ENCODE measurements around the gene C9orf152. TPM values are rescaled to one million over a fixed set of nuclear protein-coding genes. Genes with fewer than 3 reads are reported as not detected.

Gene C9orf152
- total RNA-seq, 1 donor = not detected

- H3K4me3 ChIP-seq (ENCODE audit: low read depth, low read length) = no peak overlapping the region
- TF ChIP-seq, protein P1, sequence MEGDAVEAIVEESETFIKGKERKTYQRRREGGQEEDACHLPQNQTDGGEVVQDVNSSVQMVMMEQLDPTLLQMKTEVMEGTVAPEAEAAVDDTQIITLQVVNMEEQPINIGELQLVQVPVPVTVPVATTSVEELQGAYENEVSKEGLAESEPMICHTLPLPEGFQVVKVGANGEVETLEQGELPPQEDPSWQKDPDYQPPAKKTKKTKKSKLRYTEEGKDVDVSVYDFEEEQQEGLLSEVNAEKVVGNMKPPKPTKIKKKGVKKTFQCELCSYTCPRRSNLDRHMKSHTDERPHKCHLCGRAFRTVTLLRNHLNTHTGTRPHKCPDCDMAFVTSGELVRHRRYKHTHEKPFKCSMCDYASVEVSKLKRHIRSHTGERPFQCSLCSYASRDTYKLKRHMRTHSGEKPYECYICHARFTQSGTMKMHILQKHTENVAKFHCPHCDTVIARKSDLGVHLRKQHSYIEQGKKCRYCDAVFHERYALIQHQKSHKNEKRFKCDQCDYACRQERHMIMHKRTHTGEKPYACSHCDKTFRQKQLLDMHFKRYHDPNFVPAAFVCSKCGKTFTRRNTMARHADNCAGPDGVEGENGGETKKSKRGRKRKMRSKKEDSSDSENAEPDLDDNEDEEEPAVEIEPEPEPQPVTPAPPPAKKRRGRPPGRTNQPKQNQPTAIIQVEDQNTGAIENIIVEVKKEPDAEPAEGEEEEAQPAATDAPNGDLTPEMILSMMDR (IDR thresholded peaks at IDR 0.05; ENCODE audit: insufficient read depth, low read depth, low read length) = no peak
- DNase-seq (ENCODE audit: low read depth) = no peak
Measured at GRCh38 chr9:110241858-110242321, 33.9 kb upstream of the C9orf152 start.

DNA sequence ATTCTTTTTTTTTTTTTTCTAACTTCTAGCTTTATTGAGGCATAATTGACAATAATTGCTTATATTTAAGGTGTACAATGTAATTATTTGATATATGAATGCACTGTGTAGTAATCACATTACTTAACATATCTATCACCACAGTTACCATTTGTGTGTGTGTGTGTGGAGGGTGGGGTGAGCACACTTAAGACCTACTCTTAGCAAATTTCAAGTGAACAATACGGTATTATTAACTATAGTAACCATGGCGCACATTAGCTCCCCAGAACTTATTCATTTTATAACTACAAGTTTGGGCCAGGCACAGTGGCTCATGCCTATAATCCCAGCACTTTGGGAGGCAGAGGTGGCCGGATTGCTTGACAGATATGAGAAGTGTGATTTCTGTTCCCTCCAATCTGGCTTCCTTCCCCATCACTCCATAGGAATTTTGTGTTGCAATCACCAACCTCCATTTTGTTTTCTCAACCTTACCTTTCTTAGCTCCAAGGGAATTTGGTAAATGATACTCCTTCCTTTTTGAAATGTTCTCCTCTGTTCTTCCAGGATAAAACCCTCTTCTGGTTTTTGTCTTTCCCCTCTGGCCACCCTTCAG, 33.4 kb upstream of the C9orf152 start:
- peak; percentile 30 for DNase-seq (ENCODE audit: low read depth)
- no peak overlapping the region for H3K4me3 ChIP-seq (ENCODE audit: low read depth, low read length)
- TF ChIP-seq, protein P1 (IDR thresholded peaks at IDR 0.05; ENCODE audit: insufficient read depth, low read depth, low read length) = no peak

DNA sequence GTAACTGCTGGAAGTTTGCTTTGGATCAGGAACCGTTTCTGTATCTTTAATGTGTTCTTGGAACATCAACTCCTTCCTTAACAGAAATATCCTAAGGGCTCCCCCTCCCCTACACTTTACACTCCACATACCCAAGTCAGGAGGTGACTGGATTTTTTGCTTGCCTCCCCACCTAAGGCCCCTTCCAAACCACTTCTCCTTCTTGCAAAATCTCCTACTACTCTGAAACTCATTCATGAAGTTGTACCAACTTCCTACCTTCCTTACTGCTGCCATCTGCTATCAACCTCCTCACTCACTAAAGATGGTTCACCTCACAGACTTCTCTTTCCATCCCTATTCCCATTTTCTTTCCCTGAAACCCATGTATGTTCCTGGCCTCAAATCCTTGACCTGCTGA, 32.2 kb upstream of the C9orf152 start:
- DNase-seq (ENCODE audit: low read depth) = no peak
- no peak overlapping the region for H3K4me3 ChIP-seq (ENCODE audit: low read depth, low read length)
- TF ChIP-seq, protein P1 (IDR thresholded peaks at IDR 0.05; ENCODE audit: insufficient read depth, low read depth, low read length) = no peak

- H3K4me3 ChIP-seq (ENCODE audit: low read depth, low read length) = no peak overlapping the region
- no peak for DNase-seq (ENCODE audit: low read depth)
- TF ChIP-seq, protein P1 (IDR thresholded peaks at IDR 0.05; ENCODE audit: insufficient read depth, low read depth, low read length) = no peak
Measured at GRCh38 chr9:110228321-110228720, 20.4 kb upstream of the C9orf152 start.

GRCh38 chr9:110224583-110224982, 16.6 kb upstream of the C9orf152 start:
- DNase-seq (ENCODE audit: low read depth) = no peak
- no peak overlapping the region for H3K4me3 ChIP-seq (ENCODE audit: low read depth, low read length)
- TF ChIP-seq, protein P1 (IDR thresholded peaks at IDR 0.05; ENCODE audit: insufficient read depth, low read depth, low read length) = no peak

DNA sequence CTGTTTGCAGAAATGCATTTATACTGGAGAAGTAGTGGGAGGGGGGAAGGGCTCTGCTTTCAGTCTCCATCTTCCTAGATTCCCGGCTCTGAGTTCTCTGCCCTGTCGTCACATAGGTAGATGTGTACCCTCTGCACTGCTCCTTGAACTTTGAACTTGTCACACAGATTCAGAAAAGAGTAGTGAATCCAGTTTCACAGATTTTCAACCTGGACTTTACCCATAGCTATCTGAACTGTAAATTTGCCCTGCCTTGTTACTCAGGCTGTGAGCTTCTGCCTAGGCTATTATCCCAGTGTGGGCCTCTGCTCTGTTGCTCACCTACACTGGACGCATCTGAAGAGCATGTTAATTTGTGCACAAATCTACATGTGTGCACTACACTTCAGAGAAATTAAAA, 12.8 kb upstream of the C9orf152 start:
- DNase-seq (ENCODE audit: low read depth) = no peak
- TF ChIP-seq, protein P1 (IDR thresholded peaks at IDR 0.05; ENCODE audit: insufficient read depth, low read depth, low read length) = no peak

DNA sequence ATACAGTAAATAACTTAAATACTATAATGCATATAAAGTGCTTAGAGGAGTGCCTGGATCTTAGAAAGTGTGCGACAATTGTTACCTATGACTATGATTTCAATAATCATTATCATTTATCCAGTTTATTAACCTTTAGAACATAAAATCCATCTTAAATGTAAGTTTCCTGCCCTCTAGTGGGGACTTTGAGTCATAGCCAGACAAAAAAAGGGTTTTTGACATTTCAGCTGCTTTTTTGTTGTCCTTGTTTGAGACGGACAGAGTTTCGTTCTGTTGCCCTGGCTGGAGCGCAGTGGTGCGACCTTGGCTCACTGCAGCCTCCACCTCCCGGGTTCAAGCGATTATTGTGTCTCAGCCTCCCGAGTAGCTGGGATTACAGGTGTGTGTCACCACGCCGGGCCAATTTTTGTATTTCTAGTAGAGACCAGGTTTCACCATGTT, 9.7 kb upstream of the C9orf152 start:
- peak overlapping the region; percentile 14 for H3K4me3 ChIP-seq (ENCODE audit: low read depth, low read length)
- peak; percentile 71 for DNase-seq (ENCODE audit: low read depth)
- TF ChIP-seq, protein P1 (IDR thresholded peaks at IDR 0.05; ENCODE audit: insufficient read depth, low read depth, low read length) = peak; percentile 78

More for the DNA sequence above, 12.8 kb upstream of the C9orf152 start:
- no peak overlapping the region for H3K4me3 ChIP-seq (ENCODE audit: low read depth, low read length)

Data from fibroblast of villous mesenchyme (primary cell).